HFF-Myc (cell line): Measurements from ENCODE around the gene OR13A1.
"Not testable (repeated sequence)": the region's sequence is repeated elsewhere in the genome, so short reads cannot be mapped to it uniquely, and the experiment has no call there.

ENCODE experiments used
- DNase-seq: peaks from one replicate; pipeline ENCODE4 v3.0.0-alpha.2; 2011; ENCODE audit warnings: low read depth; ENCODE audit errors: extremely low read depth
- H3K4me3 ChIP-seq: replicated peaks from 2 replicates; pipeline ENCODE4 v1.5.1; 2011; ENCODE audit warnings: low read depth, mild to moderate bottlenecking, control low read depth, low read length
- TF ChIP-seq, protein P1 (sequence below): IDR thresholded peaks from 2 replicates; pipeline ENCODE4 v1.5.1; 2012; ENCODE audit warnings: mild to moderate bottlenecking, low read depth, low read length, control low read depth; ENCODE audit errors: missing control alignments

OR13A1 gene, protein sequence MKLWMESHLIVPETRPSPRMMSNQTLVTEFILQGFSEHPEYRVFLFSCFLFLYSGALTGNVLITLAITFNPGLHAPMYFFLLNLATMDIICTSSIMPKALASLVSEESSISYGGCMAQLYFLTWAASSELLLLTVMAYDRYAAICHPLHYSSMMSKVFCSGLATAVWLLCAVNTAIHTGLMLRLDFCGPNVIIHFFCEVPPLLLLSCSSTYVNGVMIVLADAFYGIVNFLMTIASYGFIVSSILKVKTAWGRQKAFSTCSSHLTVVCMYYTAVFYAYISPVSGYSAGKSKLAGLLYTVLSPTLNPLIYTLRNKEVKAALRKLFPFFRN

DNA sequence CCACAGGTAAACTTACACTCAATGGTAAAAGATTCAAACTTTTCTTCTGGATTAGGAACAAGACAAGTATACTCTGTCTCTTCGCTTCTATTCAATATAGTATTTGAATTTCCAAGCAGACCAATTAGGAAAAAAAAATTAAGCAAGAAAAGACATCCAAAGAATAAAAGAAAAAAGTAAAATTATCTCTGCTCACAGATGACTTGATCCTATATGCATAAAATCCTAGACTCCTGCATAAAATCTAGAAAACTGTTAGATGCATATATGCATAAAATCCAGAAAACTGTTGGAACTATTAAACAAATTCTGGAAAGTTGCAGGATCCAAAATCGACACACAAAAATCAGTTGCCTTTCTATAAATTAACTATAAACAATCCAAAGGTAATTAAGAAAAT, at the start of gene OR13A1:
OR13A1 (minus strand) TSS at position 101 of the 400 bp plus-strand sequence. CDS start 11,186 bp downstream, outside the sequence.
- DNase-seq = no peak
- no peak within 1 kb of the TSS for H3K4me3 ChIP-seq
- TF ChIP-seq, protein P1, sequence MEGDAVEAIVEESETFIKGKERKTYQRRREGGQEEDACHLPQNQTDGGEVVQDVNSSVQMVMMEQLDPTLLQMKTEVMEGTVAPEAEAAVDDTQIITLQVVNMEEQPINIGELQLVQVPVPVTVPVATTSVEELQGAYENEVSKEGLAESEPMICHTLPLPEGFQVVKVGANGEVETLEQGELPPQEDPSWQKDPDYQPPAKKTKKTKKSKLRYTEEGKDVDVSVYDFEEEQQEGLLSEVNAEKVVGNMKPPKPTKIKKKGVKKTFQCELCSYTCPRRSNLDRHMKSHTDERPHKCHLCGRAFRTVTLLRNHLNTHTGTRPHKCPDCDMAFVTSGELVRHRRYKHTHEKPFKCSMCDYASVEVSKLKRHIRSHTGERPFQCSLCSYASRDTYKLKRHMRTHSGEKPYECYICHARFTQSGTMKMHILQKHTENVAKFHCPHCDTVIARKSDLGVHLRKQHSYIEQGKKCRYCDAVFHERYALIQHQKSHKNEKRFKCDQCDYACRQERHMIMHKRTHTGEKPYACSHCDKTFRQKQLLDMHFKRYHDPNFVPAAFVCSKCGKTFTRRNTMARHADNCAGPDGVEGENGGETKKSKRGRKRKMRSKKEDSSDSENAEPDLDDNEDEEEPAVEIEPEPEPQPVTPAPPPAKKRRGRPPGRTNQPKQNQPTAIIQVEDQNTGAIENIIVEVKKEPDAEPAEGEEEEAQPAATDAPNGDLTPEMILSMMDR = no peak

DNA sequence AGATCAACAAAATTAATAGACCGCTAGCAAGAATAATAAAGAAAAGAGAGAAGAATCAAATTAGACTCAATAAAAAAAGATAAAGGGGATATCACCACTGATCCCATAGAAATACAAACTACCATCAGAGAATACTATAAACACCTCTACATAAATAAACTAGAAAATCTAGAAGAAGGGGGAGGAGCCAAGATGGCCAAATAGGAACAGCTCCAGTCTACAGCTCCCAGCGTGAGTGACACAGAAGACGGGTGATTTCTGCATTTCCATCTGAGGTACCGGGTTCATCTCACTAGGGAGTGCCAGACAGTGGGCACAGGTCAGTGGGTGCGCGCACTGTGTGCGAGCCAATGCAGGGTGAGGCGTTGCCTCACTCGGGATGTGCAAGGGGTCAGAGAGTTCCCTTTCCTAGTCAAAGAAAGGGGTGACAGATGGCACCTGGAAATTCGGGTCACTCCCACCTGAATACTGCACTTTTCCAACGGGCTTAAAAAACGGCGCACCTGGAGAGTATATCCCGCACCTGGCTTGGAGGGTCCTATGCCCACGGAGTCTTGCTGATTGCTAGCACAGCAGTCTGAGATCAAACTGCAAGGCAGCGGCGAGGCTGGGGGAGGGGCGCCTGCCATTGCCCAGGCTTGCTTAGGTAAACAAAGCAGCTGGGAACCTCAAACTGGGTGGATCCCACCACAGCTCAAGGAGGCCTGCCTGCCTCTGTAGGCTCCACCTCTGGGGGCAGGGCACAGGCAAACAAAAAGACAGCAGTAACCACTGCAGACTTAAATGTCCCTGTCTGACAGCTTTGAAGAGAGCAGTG, 46.8 kb upstream of the OR13A1 start:
- H3K4me3 ChIP-seq, DNase-seq: not testable (repeated sequence)

DNA sequence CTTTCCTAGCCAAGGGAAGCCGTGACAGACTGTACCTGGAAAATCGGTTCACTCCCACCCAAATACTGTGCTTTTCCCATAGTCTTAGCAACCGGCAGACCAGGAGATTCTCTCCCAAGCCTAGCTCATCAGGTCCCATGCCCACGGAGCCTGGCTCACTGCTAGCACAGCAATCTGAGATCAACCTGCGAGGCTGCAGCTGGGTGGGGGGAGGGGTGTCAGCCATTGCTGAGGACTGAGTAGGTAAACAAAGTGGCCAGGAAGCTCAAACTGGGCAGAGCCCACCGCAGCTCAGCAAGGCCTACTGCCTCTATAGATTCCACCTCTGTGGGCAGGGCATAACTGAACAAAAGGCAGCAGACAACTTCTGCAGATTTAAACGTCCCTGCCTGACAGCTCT, 43.6 kb upstream of the OR13A1 start:
- H3K4me3 ChIP-seq, DNase-seq: not testable (repeated sequence)

DNA sequence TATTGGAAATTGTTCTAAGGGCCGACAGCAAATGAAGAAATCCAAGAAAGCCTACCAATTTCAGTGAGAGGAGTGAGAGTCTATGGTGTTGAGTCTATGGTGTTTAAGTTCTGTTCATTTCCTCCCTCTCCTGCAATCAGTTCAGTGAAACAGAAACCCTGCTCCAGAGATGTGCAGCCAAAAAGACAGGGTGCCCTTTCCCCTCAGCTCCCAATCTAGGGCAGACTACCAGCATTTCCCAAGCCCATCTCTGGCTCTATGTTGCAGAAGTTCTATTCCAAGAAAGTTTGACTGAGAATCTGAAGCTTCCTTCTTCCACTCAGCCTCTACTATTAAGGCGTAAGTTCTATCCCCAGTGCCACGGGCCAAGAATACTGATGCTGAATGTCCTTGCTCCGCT, 40.1 kb upstream of the OR13A1 start:
- no peak for DNase-seq
- TF ChIP-seq, protein P1 = no peak
- no peak overlapping the region for H3K4me3 ChIP-seq

DNA sequence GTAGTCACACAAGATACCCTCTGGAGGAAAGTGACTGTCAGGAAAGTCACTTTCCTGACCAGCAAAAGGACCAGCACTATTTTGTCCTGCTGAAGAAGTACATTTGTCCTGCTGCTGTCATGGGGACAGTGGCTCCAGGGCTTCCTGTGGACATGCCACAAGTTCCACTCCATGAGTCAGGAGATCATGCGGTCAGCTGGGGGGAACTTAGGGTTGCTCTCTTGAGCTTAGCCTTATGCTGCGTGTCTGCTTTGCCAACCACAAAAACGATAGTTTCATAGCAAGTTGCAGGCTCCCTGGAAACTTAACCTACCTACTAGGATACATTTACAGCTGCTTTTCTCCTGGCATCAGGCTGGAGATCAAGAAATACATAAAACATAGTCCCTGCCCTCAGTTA, 38.9 kb upstream of the OR13A1 start:
- no peak overlapping the region for H3K4me3 ChIP-seq
- DNase-seq = no peak
- TF ChIP-seq, protein P1 = no peak

DNA sequence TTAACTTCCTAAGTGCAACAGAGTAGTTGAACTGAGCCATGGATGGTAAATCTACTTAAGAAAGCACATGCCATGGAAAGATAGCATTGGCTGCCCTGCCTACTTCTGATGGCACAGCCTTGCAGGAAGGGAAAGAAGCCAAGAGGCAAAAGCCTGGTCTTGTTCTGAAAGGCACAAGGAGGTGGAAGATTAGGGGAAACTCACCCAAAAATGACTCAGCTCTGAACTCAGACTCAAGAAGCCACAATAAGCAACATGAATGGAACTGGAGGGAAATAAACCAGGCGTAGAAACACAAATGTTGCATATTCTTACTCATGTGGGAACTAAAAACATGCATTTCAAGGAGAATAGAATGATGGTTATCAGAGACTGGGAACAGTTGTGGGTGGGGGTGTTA, 37.8 kb upstream of the OR13A1 start:
- TF ChIP-seq, protein P1 = no peak
- DNase-seq = no peak
- no peak overlapping the region for H3K4me3 ChIP-seq

DNA sequence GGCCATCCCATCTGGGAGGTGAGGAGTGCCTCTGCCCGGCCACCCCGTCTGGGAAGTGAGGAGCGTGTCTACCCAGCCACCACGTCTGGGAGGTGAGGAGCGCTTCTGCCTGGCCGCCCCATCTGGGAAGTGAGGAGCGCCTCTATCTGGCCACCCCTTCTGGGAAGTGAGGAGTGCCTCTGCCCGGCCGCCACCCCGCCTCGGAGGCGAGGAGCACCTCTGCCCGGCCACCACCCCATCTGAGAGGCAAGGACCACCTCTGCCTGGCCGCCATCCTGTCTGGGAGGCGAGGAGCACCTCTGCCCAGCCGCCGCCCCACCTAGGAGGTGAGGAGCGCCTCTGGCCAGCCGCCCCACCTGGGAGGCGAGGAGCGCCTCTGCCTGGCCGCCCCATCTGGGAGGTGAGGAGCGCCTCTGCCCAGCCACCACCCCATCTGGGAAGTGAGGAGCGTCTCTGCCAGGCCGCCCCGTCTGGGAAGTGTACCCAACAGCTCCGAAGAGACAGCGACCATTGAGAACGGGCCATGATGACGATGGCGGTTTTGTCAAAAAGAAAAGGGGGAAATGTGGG, 32.9 kb upstream of the OR13A1 start:
- H3K4me3 ChIP-seq, DNase-seq: not testable (repeated sequence)

DNA sequence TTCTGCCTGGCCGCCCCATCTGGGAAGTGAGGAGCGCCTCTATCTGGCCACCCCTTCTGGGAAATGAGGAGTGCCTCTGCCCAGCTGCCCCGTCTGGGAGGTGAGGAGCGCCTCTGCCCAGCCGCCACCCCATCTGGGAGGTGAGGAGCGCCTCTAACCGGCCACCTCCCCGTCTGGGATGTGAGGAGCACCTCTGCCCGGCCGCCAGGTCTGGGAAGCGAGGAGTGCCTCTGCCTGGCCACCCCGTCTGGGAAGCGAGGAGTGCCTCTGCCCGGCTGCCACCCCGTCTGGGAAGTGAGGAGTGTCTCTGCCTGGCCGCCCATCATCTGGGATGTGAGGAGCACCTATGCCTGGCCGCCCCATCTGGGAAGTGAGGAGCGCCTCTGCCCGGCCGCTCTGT, 32.1 kb upstream of the OR13A1 start:
- DNase-seq, H3K4me3 ChIP-seq: not testable (repeated sequence)

DNA sequence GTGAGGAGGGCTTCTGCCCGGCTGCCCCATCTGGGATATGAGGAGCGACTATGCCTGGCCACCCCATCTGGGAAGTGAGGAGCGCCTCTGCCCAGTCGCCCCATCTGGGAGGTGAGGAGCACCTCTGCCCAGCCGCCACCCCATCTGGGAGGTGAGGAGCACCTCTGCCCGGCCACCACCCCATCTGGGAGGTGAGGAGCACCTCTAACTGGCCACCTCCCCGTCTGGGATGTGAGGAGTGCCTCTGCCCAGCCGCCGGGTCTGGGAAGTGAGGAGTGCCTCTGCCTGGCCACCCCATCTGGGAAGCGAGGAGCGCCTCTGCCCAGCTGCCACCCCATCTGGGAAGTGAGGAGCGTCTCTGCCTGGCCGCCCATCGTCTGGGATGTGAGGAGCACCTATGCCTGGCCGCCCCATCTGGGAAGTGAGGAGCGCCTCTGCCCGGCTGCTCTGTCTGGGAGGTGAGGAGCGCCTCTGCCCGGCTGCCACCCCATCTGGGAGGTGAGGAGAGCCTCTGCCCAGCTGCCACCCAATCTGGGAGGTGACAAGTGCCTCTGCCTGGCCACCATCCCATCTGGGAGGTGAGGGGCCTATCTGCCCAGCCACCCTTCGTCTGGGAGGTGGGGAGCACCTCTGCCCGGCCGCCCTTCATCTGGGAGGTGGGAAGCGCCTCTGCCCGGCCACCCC, 31.4 kb upstream of the OR13A1 start:
- H3K4me3 ChIP-seq, DNase-seq: not testable (repeated sequence)

DNA sequence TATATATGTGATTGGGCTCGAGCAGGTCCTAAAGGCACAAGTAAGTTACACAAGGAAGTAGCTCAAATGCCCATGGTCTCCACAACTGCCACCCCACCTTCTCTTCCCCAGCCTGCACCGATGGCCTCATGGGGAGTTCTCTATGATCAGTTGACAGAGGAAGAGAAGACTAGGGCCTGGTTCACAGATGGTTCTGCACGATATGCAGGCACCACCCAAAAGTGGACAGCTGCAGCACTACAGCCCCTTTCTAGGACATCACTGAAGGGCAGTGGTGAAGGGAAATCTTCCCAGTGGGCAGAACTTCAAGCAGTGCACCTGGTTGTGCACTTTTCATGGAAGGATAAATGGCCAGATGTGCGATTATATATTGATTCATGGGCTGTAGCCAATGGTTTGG, 25.0 kb upstream of the OR13A1 start:
- H3K4me3 ChIP-seq, DNase-seq: not testable (repeated sequence)
